Uterus (tissue), 4 donors: ENCODE measurements around the gene CCNB1IP1. TPM values are rescaled to one million over a fixed set of nuclear protein-coding genes. Genes with fewer than 3 reads are reported as not detected.

Experiments used
- DNase-seq, 2 donors: peaks; one replicate each; pipeline ENCODE4 v3.0.0-alpha.2; 2019 to 2020
- H3K27ac ChIP-seq, 2 donors: fragments of 200-600 bp; sonication (generic); 1 replicate in 1 of 2; 2 replicates in 1 of 2; pipeline ENCODE4 v1.5.1; 2016 to 2018
- H3K27me3 ChIP-seq, 2 donors: fragments of 200-600 bp; sonication (generic); one replicate each; pipeline ENCODE4 v1.5.1; 2018 to 2019; ENCODE audit warnings: control low read depth in 1 of 2
- H3K36me3 ChIP-seq, 2 donors: fragments of 200-600 bp; sonication (generic); one replicate each; pipeline ENCODE4 v1.5.1; 2019; ENCODE audit warnings: control low read depth in 1 of 2
- H3K4me1 ChIP-seq, 2 donors: fragments of 200-600 bp; sonication (generic); one replicate each; pipeline ENCODE4 v1.5.1; 2018 to 2019; ENCODE audit warnings: control low read depth in 1 of 2
- H3K4me3 ChIP-seq, 2 donors: fragments of 200-600 bp; sonication (generic); 1 replicate in 1 of 2; 2 replicates in 1 of 2; pipeline ENCODE4 v1.5.1; 2018 to 2019; ENCODE audit warnings: mild to moderate bottlenecking in 1 of 2
- H3K9me3 ChIP-seq, 2 donors: fragments of 200-600 bp; sonication (generic); one replicate each; pipeline ENCODE4 v1.5.1; 2019; ENCODE audit warnings: control low read depth in 1 of 2
- POLR2A ChIP-seq, 2 donors: fragments of 450-650 bp; IDR thresholded peaks; one replicate each; pipeline ENCODE4 v1.6.1; 2016; ENCODE audit warnings: antibody characterized with exemption in 2 of 2, mild to moderate bottlenecking in 1 of 2, moderate library complexity in 1 of 2
- intact Hi-C: fragments of 100-400 bp; cut with DNase I; formaldehyde crosslinking; loops from one replicate; pipeline ENCODE4 v1.15.1; 2023; ENCODE audit warnings: low total_unique reads
- total RNA-seq, 4 donors: library from RNA; depleted of rRNA in 3 of 4; stranded (reverse); fragments of >200 nt in 3 of 4; gene quantifications; one replicate each; pipeline versions ENCODE4 v1.1.0 to v1.2.4, GENCODE V29; 2014 to 2023
- TF ChIP-seq, protein P1 (sequence below), 4 experiments: fragments of 200-600 bp in 2 of 4; fragments of 450-650 bp in 2 of 4; sonication (generic) in 2 of 4; IDR thresholded peaks; one replicate each; pipeline ENCODE4 v1.5.1; 2016 to 2019; ENCODE audit warnings: antibody characterized with exemption in 4 of 4, mild to moderate bottlenecking in 2 of 4, moderate library complexity in 1 of 4
- donor health status: DM: yes; HTN: yes; CAD: no.

CCNB1IP1 gene
- total RNA-seq, 4 donors from 2014 or later = 45.1 to 118 (median 60.4) TPM

DNA sequence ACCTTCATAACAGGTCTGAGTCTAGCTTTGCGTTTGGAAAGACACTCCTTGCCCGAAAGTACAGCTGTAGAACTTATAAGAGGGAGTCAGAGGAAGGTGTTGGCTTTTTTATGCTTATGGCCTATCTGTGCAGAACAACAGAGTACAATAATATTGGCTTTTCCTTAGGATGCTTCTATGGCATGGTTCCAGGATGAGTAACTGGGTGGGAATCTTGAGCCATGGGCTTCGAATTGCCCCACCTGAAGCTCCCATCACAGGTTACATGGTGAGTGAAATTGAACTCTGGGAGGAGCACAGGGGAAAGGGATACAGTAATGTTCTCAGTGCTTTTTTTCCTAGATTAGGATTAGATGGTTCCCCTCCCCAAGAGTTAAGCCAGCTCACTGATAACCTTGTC, 23.3 kb upstream of the CCNB1IP1 start:
- TF ChIP-seq, protein P1, sequence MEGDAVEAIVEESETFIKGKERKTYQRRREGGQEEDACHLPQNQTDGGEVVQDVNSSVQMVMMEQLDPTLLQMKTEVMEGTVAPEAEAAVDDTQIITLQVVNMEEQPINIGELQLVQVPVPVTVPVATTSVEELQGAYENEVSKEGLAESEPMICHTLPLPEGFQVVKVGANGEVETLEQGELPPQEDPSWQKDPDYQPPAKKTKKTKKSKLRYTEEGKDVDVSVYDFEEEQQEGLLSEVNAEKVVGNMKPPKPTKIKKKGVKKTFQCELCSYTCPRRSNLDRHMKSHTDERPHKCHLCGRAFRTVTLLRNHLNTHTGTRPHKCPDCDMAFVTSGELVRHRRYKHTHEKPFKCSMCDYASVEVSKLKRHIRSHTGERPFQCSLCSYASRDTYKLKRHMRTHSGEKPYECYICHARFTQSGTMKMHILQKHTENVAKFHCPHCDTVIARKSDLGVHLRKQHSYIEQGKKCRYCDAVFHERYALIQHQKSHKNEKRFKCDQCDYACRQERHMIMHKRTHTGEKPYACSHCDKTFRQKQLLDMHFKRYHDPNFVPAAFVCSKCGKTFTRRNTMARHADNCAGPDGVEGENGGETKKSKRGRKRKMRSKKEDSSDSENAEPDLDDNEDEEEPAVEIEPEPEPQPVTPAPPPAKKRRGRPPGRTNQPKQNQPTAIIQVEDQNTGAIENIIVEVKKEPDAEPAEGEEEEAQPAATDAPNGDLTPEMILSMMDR (IDR thresholded peaks at IDR 0.05) = no peak
- no peak for TF ChIP-seq POLR2A (IDR thresholded peaks at IDR 0.05)
- H3K36me3 ChIP-seq = no peaks in the 10 kb centered on the region
- DNase-seq = no peak
- no peaks in the 10 kb centered on the region for H3K9me3 ChIP-seq
- H3K4me3 ChIP-seq = no peak overlapping the region
- no peak overlapping the region for H3K27ac ChIP-seq
- intact Hi-C loops = no loop called here
- H3K4me1 ChIP-seq = no peaks in the 10 kb centered on the region
- H3K27me3 ChIP-seq = no peaks in the 10 kb centered on the region

DNA sequence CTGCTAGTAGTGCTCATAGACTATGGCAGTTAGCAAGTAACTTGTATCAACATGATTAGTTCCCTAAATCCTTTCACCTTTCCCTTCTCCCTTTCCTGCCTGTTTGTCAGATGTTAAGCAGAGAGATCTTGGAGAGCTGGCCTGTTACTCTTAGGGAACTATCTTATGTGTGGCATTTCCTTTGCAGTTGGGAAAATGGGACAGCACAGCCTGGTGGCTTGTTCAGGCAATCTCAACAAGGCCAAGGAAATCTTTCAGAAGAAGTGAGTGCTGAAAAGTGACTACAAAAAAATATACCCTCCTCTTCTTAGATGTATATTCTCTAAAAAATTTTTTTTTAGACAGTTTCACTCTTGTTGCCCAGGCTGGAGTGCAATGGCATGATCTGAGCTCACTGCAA, 17.8 kb upstream of the CCNB1IP1 start:
- no peaks in the 10 kb centered on the region for H3K27me3 ChIP-seq

DNA sequence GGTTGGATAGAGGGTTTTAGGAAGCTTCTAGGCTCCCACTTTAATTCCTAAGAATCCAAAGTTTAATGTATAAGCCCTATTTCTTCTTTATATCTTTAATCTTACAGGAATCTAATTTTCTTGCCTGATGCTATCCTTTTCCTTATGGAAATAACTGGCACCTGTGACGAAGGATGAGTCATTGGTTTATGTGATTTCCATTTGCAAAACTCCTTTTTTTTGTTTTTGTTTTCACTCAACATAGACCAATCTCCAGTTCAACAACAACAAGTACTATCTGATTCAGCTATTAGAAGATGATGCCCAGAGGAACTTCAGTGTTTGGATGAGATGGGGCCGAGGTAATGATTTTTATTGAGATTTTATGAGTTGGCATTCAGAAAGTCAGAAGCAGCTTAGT, 17.2 kb upstream of the CCNB1IP1 start:
- H3K4me1 ChIP-seq = no peaks in the 10 kb centered on the region
- no peak overlapping the region for H3K27ac ChIP-seq
- H3K9me3 ChIP-seq = no peaks in the 10 kb centered on the region
- TF ChIP-seq POLR2A (IDR thresholded peaks at IDR 0.05) = no peak
- TF ChIP-seq, protein P1 (IDR thresholded peaks at IDR 0.05) = no peak
- DNase-seq = no peak
- no peak overlapping the region for H3K4me3 ChIP-seq
- intact Hi-C loops = no loop called here
- no peaks in the 10 kb centered on the region for H3K27me3 ChIP-seq
- no peaks in the 10 kb centered on the region for H3K36me3 ChIP-seq

More for the DNA sequence above, 17.8 kb upstream of the CCNB1IP1 start:
- Histone ChIP-seq H3K9me3 (no peaks in the 10 kb centered on the region), H3K4me3 (no peak overlapping the region), H3K27ac (no peak overlapping the region), H3K36me3 (no peaks in the 10 kb centered on the region), H3K4me1 (no peaks in the 10 kb centered on the region)
- intact Hi-C loops = no loop called here
- no peak for TF ChIP-seq POLR2A (IDR thresholded peaks at IDR 0.05)
- TF ChIP-seq, protein P1 (IDR thresholded peaks at IDR 0.05) = no peak
- no peak for DNase-seq

DNA sequence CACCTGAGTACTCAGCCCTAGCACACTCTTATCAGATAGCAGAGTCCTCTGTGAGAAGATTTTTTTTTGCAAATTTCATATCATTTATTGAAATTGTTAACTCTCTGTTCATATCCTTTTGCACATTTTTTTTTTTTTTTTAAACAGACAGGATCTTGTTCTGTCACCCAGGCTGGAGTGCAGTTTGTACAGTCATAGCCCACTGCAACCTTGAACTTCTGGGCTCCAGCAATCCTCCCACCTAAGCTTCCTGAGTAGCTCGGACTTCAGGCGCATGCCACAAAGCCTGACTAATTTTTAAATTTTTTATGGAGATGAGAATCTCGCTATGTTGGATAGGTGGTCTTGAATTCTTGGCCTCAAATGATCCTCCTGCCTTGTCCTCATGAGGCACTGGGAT, 14.7 kb upstream of the CCNB1IP1 start:
- no peak for TF ChIP-seq POLR2A (IDR thresholded peaks at IDR 0.05)
- TF ChIP-seq, protein P1 (IDR thresholded peaks at IDR 0.05) = no peak
- H3K27me3 ChIP-seq = no peaks in the 10 kb centered on the region
- intact Hi-C loops = no loop called here
- no peaks in the 10 kb centered on the region for H3K9me3 ChIP-seq
- H3K27ac ChIP-seq = no peak overlapping the region
- no peaks in the 10 kb centered on the region for H3K36me3 ChIP-seq
- no peak overlapping the region for H3K4me3 ChIP-seq
- DNase-seq = no peak
- no peaks in the 10 kb centered on the region for H3K4me1 ChIP-seq

DNA sequence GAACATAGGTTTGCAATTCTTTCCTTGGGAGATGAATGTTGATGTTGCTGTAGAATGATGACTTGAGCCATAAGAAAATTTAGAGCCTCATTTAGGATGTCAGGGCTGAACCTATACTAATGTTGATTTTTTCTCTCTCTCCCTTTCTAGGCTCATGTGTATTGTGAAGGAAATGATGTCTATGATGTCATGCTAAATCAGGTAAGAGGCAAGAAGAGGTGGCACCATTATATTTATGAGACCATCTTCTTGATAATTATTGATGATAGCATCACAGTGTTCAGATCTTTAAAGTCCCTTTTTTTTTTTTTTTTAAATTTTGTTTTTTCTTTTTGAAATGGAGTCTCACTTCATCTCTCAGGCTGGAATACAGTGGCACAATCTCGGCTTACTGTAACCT, 13.6 kb upstream of the CCNB1IP1 start:
- no peaks in the 10 kb centered on the region for H3K27me3 ChIP-seq
- TF ChIP-seq, protein P1 (IDR thresholded peaks at IDR 0.05) = no peak
- no peak for TF ChIP-seq POLR2A (IDR thresholded peaks at IDR 0.05)
- no peaks in the 10 kb centered on the region for H3K36me3 ChIP-seq
- no peak overlapping the region for H3K4me3 ChIP-seq
- intact Hi-C loops = no loop called here
- H3K27ac ChIP-seq = no peak overlapping the region
- H3K9me3 ChIP-seq = no peaks in the 10 kb centered on the region
- H3K4me1 ChIP-seq = no peaks in the 10 kb centered on the region
- no peak for DNase-seq
